GM18861 (cell line): ENCODE results near the gene BIVM.
"Not testable (repeated sequence)": the region's sequence is repeated elsewhere in the genome, so short reads cannot be mapped to it uniquely, and the experiment has no call there.

ENCODE experiments used
- ATAC-seq: cut with Tn5 transposase; IDR thresholded peaks from one replicate; pipeline ENCODE4 v1.9.1; 2021; ENCODE audit not compliant: unreplicated experiment

The BIVM gene, protein sequence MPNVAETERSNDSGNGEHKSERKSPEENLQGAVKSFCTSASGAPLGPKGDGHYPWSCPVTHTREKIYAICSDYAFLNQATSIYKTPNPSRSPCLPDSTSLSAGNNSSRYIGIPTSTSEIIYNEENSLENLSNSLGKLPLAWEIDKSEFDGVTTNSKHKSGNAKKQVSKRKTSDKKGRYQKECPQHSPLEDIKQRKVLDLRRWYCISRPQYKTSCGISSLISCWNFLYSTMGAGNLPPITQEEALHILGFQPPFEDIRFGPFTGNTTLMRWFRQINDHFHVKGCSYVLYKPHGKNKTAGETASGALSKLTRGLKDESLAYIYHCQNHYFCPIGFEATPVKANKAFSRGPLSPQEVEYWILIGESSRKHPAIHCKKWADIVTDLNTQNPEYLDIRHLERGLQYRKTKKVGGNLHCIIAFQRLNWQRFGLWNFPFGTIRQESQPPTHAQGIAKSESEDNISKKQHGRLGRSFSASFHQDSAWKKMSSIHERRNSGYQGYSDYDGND

DNA sequence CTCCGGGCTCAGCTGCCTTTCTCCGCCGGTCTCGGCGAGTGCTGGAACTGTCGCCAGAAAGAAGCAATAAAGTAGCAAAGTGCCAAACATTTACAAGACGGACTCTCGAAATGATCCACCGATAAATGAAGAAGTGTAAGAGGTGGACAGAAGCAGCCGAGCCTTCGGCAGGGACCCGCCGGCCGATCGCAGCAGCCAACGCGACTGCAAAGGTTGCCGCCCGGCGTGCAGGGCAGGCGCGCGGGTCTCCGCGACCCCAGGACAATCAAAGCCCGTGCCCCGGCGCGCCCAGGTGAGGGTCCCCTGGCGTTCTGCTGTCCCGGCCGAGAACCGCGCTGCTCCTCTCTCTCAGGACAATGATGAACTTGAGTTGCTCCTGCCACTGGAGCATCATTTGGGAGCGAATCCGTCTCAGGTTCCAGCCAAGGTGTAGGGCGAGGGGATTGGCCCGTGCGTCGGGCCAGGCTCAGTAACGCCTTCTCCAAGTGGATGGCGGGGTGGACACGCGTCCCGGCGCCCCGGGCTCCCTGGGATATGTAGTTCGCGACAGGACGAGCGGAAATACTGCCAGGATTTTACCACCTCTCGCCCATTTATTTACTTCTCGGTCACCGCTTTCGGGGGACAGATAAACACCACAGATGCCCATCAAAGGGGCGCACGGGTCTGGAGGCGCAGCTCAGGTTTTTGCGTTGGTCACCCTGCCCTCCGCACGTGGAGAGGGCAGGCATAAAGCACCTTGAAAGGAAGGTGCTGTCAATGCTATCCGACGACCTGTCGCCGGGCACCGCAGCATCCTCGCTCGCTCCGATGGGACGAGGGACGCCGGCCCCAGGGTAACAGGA, at the start of gene BIVM, which contains the start of gene POGLUT2:
BIVM (plus strand) TSS at position 539 of the 845 bp plus-strand sequence. CDS start 8,149 bp downstream, outside the sequence.
POGLUT2 (minus strand) TSS at position 396 of the 845 bp plus-strand sequence; CDS start at position 90, 306 bp downstream.
- ATAC-seq: peak; percentile 80

DNA sequence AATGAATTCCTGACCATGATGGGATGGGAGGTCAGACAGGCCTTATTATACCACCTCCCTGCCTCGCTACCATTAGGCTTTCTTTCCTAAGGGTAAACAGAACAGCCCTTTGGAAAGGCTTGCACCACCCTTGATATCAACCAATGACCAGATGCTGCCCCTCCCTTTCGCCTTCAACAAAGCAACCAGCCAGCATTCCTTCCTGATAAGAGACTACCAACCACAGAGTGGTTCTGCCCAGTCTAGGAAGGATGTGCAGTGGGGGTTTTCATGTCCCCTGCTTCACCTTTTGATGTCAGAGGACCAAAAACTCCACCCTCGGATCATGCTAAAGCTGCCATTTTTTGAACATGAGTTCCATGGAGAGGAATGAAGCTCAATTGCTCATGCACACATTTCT, 47.0 kb upstream of the BIVM start:
- no peak for ATAC-seq

DNA sequence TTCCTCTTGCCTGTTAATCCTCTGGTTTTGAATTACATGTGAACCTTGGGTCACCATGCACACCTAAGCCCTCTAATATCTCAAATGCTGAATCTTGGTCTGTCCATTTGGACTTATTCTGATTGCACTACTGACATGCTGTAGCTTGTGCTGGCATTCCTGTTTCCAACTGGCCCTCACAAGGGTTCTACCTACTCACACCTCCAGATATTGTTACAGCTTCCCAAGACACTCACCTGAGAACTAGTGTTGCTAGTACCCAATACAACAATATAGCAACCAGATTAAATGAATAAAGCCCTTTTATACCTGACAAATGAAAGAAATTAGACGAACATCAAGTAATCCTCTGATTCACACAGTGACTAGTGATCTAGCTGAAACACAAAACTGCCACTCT, 41.9 kb upstream of the BIVM start:
- no peak for ATAC-seq

DNA sequence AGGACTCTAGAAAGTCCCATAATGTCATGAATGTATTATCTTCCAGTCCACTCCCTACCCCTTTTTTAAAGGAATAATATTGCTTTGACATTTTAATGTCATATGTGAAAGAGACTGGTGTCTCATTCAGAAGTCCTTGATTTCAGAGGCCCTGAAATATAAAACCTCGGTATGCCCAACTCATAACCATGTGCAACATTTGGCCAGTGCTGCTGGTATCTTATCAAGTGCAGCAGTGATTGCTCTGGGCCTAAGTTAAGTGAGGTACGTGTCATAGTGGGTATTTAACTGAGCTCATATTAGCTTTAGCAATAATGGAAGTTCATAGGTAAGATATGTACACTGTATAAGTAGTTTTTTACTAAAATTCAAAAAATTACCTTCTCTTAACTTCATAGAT, 40.1 kb upstream of the BIVM start:
- ATAC-seq: no peak

DNA sequence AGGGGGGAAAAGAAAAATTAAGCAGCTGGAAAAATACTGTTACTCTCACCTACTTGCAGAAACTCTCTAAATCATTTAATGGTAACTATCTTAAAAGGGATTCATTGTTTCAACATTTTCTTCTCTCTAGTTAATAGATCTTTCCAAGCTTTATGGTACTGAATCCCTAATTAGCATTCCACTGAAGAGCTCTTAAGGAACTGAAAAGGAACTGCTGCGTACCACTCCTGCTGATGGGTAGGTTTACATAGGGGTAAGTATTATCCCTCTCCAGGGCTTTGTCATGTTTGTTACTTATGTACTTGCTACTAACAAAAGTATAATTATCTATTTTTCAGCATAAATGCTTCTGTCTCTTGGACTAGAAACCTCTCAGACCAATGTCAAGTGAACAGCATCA, 37.8 kb upstream of the BIVM start:
- no peak for ATAC-seq

DNA sequence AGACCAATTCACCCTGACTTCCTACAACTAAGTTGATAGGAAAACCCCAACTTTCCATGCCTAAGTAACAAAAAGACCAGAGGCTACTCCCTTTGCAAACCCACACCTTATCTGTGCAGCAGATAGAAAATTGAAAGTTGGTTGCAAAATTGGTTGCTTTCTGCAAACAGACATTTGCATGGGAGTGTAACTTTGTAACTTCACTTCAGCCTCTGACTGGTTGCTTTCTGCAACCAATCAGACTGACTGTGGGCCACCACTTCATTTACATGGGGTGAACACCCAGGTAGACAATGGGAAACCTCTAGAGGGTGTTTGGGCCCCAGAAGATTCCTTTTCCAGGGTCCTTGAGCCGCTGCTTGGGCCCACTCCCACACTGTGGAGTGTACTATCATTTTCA, 35.2 kb upstream of the BIVM start:
- no peak for ATAC-seq

DNA sequence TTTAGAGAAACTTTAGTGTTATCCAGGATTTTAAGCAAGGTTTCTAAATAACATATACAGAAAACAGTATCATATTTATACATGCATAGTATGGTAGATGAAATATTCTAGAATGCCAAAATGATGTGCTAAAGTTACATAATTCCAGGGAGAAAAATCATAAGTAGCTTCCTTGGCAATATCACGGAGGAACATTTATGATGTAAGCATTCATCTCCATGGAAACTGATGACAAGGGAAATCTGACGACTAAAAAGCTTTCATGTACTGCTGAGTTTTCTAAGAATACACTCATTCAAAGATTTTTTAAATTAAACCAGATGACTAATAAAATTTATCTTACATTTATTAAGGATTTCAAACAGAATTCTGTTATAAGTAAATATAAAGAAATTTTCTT, 30.0 kb upstream of the BIVM start:
- ATAC-seq: no peak

DNA sequence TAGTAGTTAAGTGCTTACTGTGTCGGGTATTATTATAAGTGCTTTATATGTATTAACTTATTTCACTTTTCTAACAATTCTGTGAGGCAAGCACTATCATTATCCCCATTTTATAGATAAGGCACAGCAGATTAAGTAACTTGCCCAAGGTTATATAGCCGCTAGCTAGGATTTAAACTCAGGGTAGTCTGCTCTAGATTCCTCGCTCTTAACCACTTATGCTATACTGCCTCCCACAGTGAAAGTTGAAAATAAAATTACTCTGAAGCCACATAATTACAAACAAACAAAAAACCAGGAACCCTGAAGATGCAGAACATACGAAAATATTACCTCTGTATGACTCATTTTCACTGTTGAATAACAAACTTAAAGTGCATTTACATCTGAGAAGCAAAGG, 29.2 kb upstream of the BIVM start:
- no peak for ATAC-seq

DNA sequence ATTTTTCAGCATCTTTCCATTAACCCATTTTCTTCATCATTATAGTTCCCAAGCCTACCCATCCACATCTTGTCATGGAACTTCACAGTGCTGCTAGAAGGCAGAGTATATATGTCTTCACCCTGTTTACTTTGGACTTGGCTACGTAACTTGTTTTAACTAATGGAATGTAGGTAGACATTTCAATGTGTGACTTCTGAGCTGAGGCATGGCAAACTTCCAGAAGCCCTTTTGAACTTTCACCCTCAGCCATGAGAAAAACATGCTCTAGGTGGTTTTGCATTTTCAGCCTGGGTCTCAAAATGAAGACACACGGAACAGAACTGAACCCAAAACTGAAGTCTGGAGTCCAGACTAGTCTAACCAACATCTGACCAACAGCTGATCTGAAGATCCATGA, 28.5 kb upstream of the BIVM start:
- no peak for ATAC-seq

DNA sequence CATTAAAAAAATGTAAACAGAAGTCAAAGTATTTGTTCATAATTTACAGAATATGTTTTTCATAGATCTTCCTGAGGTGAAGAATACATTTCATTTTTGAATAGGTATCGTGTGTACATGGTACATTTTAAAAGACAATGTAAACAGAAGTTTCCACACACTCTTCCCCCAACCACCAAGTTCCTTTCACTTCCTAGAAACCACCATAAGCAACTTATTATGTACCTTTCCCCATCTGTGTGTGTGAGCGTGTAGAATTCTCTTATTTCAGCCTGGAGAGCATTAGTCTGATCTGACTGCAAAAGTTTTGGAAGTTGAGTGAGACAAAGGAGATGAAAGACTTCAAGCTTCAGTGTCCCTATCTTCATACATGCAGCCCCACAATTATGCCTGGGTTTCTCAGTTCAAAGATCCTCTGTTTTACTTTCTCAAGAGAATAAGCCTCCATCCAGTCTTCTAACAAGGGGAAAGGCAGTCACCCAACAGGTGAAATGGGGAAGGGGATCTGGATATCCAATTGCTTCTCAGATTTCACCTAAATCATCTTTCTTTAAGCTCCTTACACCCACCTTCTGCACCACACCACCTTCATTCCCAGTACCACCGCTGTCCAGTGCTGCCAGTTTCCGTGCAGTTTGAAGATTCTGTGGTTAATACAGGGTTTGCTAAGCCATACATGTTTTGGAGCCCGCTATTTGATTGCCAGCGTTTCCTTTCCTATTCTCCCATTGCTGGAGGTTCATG, 27.4 kb upstream of the BIVM start:
- no peak for ATAC-seq

DNA sequence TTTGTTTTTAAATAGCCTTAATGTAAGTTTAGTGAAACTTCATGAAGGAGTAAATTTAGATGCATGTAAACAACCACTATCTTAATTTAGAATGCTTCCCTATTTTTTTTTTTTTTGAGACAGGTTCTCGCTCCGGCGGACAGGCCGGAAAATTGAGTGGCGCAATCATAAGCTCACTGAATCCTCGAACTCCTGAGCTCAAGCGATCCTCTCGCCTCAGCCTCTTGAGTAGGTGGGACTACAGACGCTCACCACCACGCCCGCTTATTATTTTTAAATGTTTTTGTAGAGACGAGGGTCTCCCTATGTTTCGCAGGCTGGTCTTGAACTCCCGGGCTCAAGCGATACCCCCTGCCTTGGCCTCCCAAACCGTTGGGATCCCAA, 26.9 kb upstream of the BIVM start:
- ATAC-seq: no peak

DNA sequence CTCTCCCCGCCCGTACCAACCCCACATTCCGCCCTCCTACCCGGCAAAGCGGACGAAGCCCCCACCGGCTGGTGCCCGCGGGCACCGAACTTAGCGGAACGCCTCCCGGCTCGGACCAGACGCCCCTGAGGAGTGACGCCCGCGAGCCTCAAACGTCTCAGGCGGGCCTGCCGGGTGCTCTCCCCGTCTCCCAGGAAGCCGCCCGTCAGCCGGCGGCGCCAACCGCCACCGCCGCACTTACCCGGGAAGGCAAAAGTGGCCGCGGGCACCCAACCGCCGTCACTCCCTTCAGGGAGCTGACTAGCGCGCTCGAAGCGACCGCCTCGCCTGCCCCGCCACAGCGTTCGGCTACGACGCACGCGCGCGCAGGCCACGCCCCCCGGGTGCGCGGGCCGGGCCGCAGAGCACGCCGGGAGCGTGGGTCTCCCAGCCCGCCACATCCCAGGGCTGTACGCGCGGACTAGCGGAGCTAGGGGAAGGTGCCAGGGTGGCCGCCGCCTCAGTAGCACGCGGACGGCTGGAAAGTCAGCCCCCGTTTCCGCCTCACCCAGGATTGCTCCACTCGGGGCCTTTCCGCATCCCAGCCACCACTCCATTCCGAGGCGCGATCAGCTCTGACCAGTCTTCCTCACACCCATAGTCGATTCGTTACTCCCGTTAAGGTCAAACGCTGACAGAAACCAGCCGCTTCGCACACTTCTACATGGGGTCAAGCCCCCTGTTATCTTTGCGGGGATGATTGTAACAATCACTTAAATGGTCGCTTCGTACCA, 25.3 kb upstream of the BIVM start, which contains the start of gene TEX30:
TEX30 (minus strand) TSS at position 346 of the 773 bp plus-strand sequence. CDS start 3,760 bp downstream, outside the sequence.
- ATAC-seq: peak; percentile 85

DNA sequence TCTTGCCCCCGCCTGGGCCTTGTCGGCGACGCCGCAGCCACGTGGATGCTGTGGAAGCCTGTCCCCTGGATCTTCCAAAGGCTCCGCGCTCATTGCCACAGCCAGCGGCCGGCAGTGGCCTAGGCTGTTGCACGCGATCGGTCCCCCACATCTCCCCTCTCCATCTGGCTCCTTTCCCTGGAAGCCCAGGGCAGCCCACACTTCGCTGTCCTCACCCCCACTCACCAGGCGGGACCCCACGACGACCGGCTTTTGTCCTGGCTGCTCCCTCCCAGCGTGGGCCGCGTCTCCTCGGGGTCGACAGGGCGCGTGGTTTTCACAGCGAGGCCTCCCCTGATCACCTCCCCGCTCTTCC, 24.7 kb upstream of the BIVM start:
- no peak for ATAC-seq

DNA sequence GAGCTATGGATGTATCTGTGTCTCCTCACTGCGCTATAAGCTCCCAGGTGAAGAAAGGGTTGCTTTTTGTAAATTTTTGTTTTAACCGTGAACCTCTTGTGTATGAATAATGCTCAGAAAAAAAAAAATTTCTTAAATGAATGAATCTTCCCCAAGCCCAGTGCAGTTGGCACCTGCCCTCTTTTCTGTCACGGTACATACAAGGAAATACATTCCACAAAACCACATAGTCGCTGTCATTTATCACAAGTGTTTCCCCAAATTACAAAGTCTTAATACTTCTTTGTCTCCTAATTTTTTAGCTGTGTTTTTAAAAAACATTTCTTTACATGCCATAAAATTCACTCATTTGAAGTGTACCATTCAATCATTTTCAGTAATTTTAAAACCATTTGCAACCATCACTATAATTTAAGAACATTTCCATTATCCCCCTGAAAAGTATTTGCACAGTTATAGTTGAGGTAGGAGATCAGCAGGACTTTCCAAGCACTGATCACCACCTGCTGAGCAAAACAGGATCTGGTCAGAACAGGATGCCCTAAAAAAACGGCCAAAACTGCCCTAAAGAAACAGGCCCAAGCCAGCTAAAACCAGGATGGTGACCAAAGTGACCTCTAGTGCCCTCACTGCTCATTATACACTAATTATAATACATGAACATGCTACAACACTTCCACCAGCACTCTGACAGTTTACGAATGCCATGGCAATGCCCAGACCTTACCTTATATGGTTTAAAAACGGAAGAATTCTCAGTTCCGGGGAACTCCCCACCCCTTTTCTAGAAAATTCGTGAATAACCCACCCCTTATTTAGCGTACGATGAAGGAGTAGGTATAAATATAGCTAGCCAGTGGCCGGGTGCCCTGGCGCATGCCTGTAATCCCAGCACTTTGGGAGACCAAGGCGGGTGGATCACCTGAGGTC, 24.1 kb upstream of the BIVM start:
- ATAC-seq: no peak

DNA sequence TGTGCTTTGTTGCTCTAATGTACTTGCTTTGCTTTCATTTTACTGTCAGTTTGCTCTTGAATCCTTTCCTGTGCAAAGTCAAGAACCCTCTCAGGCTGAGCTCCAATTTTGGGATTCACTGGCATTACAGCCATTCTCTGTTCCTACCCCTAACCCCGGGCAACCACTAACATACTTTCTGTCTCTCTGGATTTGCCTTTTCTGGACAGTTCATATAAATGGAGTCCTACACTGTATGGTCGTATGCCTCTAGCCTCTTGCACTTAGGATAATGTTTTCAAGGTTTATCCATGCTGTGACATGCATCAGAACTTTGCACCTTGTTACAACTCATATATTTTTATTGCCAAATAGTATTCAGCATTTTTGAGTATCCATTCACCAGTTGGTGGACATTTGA, 22.6 kb upstream of the BIVM start:
- ATAC-seq: no peak

DNA sequence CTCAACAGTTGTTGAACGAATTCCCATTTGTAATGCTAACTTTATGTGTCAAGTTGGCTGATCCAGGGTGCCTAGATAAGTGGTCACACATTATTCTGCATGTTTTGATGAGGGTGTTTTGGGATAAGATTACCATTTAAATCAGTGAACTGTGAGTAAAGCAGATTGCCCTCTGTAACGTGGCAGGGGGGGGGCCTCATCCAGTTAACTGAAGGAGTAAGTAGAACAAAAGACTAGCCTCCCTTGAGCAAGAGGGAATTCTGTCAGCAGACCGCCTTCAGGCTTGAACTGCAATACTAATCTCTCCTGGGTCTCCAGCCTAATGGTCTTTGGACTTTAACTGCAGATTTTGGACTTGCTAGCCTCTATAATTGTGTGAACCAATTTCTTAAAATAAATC, 21.2 kb upstream of the BIVM start:
- ATAC-seq: no peak

DNA sequence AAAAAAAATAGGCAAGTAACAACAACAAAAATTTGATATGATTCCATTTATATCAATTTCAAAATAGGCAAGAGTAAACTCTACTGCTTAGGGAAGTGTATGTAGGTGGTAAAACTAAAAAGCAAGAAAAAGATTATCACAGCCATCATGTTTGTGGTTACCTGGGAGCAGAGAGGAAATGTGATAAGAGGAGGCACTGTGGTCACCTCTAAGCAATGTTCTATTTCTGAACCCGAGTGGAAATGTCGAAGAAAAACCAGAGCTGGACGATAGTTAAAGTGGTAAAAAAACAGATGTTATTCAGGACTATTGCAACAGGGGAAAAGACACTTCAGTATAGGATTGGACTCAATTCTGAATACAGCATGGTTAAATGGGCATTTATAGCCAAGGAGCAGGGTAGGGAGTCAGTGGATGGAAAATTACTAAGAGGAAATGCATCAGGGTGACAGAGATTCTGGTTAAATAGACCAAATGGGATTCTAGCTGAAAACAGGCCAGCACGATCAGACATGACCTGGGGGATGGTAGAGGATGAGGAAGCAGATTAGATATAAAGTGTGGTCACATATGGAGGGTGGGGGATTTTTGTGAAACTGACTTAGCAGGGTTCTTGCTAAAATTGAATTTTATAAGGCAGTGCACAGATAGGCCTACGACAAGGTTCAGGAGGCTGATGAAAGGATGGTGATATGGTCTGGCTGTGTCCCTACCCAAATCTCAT, 19.3 kb upstream of the BIVM start:
- no peak for ATAC-seq

DNA sequence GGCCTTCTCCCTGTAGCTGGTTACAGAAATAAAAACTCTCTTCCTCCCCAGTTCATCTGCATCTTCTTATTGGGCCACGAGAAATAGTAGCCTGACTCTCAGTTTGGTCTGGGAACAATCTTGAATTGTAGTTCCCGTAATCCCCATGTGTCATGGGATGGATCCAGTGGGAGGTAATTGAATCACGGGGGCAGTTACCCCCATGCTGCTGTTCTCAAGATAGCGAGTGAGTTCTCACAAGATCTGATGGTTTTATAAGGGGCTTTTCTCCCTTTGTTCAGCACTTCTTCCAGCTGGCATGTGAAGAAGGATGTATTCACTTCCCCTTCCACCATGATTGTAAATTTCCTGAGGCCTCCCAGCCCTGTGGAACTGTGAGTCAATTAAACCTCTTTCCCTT, 18.3 kb upstream of the BIVM start:
- not testable (repeated sequence) for ATAC-seq

DNA sequence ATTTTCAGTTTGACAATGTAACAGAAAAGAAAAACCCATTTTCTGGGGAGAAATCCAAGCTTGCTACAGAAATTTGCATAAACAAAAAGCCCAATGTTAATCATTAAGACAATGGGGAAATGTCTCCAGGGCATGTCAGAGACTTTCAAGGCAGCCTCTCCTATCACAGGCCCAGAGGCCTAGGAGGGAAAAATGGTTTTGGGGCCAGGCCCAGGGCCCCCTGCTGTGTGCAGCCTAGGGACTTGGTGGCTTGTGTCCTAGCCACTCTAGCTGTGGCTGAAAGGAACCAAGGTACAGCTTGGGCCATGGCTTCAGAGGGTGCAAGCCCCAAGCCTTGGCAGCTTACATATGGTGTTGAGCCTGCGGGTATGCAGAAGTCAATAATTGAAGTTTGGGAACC, 17.3 kb upstream of the BIVM start:
- no peak for ATAC-seq
